H9 (cell line): Measurements from ENCODE around the gene SYT11. TPM values are rescaled to one million over a fixed set of nuclear protein-coding genes. Genes with fewer than 3 reads are reported as not detected.
A peak's percentile ranks its signal among the peaks of the same experiment; 100 is the strongest.

Source experiments
- DNase-seq: peaks from one replicate; pipeline ENCODE4 v3.0.0-alpha.2; 2017
- H2AFZ ChIP-seq: one replicate; pipeline ENCODE4 v1.6.1; 2013; ENCODE audit warnings: mild to moderate bottlenecking, low read length, control low read depth, moderate library complexity
- H2AK5ac ChIP-seq: 2 replicates; pipeline ENCODE4 v1.6.1; 2013; ENCODE audit warnings: low read length, control low read depth, mixed read lengths; ENCODE audit not compliant: insufficient read length
- H2BK120ac ChIP-seq: one replicate; pipeline ENCODE4 v1.6.1; 2013; ENCODE audit warnings: low read depth, mild to moderate bottlenecking, low read length, control low read depth, inconsistent platforms; ENCODE audit not compliant: poor library complexity, severe bottlenecking
- H2BK12ac ChIP-seq: 2 replicates; pipeline ENCODE4 v1.6.1; 2013; ENCODE audit warnings: low read length, control low read depth, mixed read lengths, low read depth; ENCODE audit not compliant: insufficient read length
- H2BK15ac ChIP-seq: 2 replicates; pipeline ENCODE4 v1.6.1; 2013; ENCODE audit warnings: low read depth, low read length, control low read depth
- H2BK20ac ChIP-seq: one replicate; pipeline ENCODE4 v1.6.1; 2013; ENCODE audit warnings: low read depth, mild to moderate bottlenecking, low read length, control low read depth, inconsistent platforms; ENCODE audit not compliant: poor library complexity, severe bottlenecking
- H2BK5ac ChIP-seq: 2 replicates; pipeline ENCODE4 v1.6.1; 2013; ENCODE audit warnings: low read length, control low read depth, mixed read lengths; ENCODE audit not compliant: insufficient read length
- H3K14ac ChIP-seq: 2 replicates; pipeline ENCODE4 v1.6.1; 2013; ENCODE audit warnings: low read length, control low read depth; ENCODE audit not compliant: insufficient read depth
- H3K18ac ChIP-seq: 2 replicates; pipeline ENCODE4 v1.6.1; 2013; ENCODE audit warnings: low read depth, mild to moderate bottlenecking, mixed read lengths, low read length, control low read depth; ENCODE audit not compliant: insufficient read length
- H3K23ac ChIP-seq: 2 replicates; pipeline ENCODE4 v1.6.1; 2013; ENCODE audit warnings: low read length, control low read depth, mixed read lengths, low read depth; ENCODE audit not compliant: insufficient read length
- H3K23me2 ChIP-seq: 2 replicates; pipeline ENCODE4 v1.6.1; 2013; ENCODE audit warnings: low read depth, mild to moderate bottlenecking, mixed read lengths, low read length, control low read depth; ENCODE audit not compliant: insufficient read length, poor library complexity, severe bottlenecking
- H3K27ac ChIP-seq: 2 replicates; pipeline ENCODE4 v1.5.1; 2013; ENCODE audit warnings: low read length, control low read depth, mixed read lengths, low read depth; ENCODE audit not compliant: insufficient read length
- H3K27me3 ChIP-seq: 2 replicates; pipeline ENCODE4 v1.6.1; 2013; ENCODE audit warnings: low read length, control low read depth, inconsistent platforms; ENCODE audit not compliant: insufficient read depth
- H3K4ac ChIP-seq: 2 replicates; pipeline ENCODE4 v1.6.1; 2013; ENCODE audit warnings: low read depth, mild to moderate bottlenecking, control low read depth, inconsistent platforms, low read length, moderate library complexity
- H3K4me1 ChIP-seq: 2 replicates; pipeline ENCODE4 v1.6.1; 2013; ENCODE audit warnings: low read length, control low read depth, inconsistent platforms; ENCODE audit not compliant: insufficient read depth
- H3K4me2 ChIP-seq: 2 replicates; pipeline ENCODE4 v1.6.1; 2013; ENCODE audit warnings: low read length, control low read depth, mixed read lengths; ENCODE audit not compliant: insufficient read length, insufficient read depth
- H3K56ac ChIP-seq: 2 replicates; pipeline ENCODE4 v1.6.1; 2013; ENCODE audit warnings: low read depth, mild to moderate bottlenecking, mixed read lengths, low read length, control low read depth; ENCODE audit not compliant: insufficient read length
- H3K79me1 ChIP-seq: 2 replicates; pipeline ENCODE4 v1.6.1; 2013; ENCODE audit warnings: low read depth, mild to moderate bottlenecking, moderate library complexity, low read length, control low read depth, inconsistent platforms; ENCODE audit not compliant: insufficient read depth, poor library complexity, severe bottlenecking
- H3K79me2 ChIP-seq: 2 replicates; pipeline ENCODE4 v1.6.1; 2013; ENCODE audit warnings: low read length, control low read depth, inconsistent platforms; ENCODE audit not compliant: insufficient read depth
- H3K9ac ChIP-seq: 2 replicates; pipeline ENCODE4 v1.6.1; 2013; ENCODE audit warnings: low read length, control low read depth, mixed read lengths; ENCODE audit not compliant: insufficient read length; ENCODE audit errors: extremely low read depth
- H3K9me3 ChIP-seq: one replicate; pipeline ENCODE4 v1.6.1; 2013; ENCODE audit warnings: low read depth, low read length, inconsistent platforms; ENCODE audit not compliant: control insufficient read depth
- H3T11ph ChIP-seq: one replicate; pipeline ENCODE4 v1.6.1; 2013; ENCODE audit warnings: mild to moderate bottlenecking, low read length, control low read depth, inconsistent platforms
- H4K20me1 ChIP-seq: one replicate; pipeline ENCODE4 v1.6.1; 2013; ENCODE audit not compliant: control insufficient read depth, insufficient read length, insufficient read depth
- H4K5ac ChIP-seq: 2 replicates; pipeline ENCODE4 v1.6.1; 2013; ENCODE audit warnings: low read depth, mild to moderate bottlenecking, mixed read lengths, low read length, control low read depth; ENCODE audit not compliant: insufficient read length
- H4K8ac ChIP-seq: replicated peaks from 2 replicates; pipeline ENCODE4 v1.6.1; 2013; ENCODE audit warnings: low read length, control low read depth, mixed read lengths, low read depth; ENCODE audit not compliant: insufficient read length
- H4K91ac ChIP-seq: 2 replicates; pipeline ENCODE4 v1.6.1; 2013; ENCODE audit warnings: low read depth, mild to moderate bottlenecking, moderate library complexity, mixed read lengths, low read length, control low read depth; ENCODE audit not compliant: insufficient read length
- H3K27ac Mint-ChIP-seq, 3 experiments: 2 replicates in 2 of 3; 3 replicates in 1 of 3; pipeline ENCODE4 v1.8.0; 2020 to 2021; ENCODE audit warnings: mixed read lengths in 3 of 3, mild to moderate bottlenecking in 1 of 3, moderate library complexity in 1 of 3
- H3K27me3 Mint-ChIP-seq: 2 replicates; pipeline ENCODE4 v1.8.0; 2021; ENCODE audit warnings: low read depth, mild to moderate bottlenecking, moderate library complexity, mixed read lengths
- H3K36me3 Mint-ChIP-seq, 3 experiments: 2 replicates in 2 of 3; 3 replicates in 1 of 3; pipeline ENCODE4 v1.8.0; 2020 to 2021; ENCODE audit warnings: low read depth in 3 of 3, mixed read lengths in 3 of 3; ENCODE audit not compliant: insufficient read depth in 1 of 3
- H3K4me1 Mint-ChIP-seq, 2 experiments: 2 replicates each; pipeline ENCODE4 v1.8.0; 2020; ENCODE audit warnings: mixed read lengths in 2 of 2
- H3K4me3 Mint-ChIP-seq, 2 experiments: 2 replicates in 1 of 2; 3 replicates in 1 of 2; pipeline ENCODE4 v1.8.0; 2020 to 2021; ENCODE audit warnings: mild to moderate bottlenecking in 2 of 2, mixed read lengths in 2 of 2, moderate library complexity in 1 of 2
- H3K9me3 Mint-ChIP-seq, 2 experiments: 2 replicates in 1 of 2; 3 replicates in 1 of 2; pipeline ENCODE4 v1.8.0; 2020; ENCODE audit warnings: mild to moderate bottlenecking in 2 of 2, mixed read lengths in 2 of 2, moderate library complexity in 1 of 2
- WGBS: extraction: QIAGEN DNeasy Blood & Tissue Kit; methylation state at CpG from one replicate; pipeline ENCODE4 v1.1.7; 2013; ENCODE audit warnings: missing lambda C conversion rate, low lambda C conversion rate, mixed read lengths; ENCODE audit not compliant: insufficient read length; ENCODE audit errors: extremely low coverage; 5-methylcytosine and 5-hydroxymethylcytosine counted together
- total RNA-seq: library from RNA; stranded (reverse); gene quantifications from 2 replicates; pipeline ENCODE4 v1.2.1, GENCODE V29; 2021
- TF ChIP-seq, protein P1 (sequence below): fragments of 200-600 bp; sonication (generic); conservative IDR thresholded peaks from 3 replicates; pipeline ENCODE4 v1.8.0; 2021; ENCODE audit warnings: antibody characterized with exemption, mild to moderate bottlenecking

The SYT11 gene
- total RNA-seq, 1 experiment from 2014 or later: 0.28 TPM

DNA sequence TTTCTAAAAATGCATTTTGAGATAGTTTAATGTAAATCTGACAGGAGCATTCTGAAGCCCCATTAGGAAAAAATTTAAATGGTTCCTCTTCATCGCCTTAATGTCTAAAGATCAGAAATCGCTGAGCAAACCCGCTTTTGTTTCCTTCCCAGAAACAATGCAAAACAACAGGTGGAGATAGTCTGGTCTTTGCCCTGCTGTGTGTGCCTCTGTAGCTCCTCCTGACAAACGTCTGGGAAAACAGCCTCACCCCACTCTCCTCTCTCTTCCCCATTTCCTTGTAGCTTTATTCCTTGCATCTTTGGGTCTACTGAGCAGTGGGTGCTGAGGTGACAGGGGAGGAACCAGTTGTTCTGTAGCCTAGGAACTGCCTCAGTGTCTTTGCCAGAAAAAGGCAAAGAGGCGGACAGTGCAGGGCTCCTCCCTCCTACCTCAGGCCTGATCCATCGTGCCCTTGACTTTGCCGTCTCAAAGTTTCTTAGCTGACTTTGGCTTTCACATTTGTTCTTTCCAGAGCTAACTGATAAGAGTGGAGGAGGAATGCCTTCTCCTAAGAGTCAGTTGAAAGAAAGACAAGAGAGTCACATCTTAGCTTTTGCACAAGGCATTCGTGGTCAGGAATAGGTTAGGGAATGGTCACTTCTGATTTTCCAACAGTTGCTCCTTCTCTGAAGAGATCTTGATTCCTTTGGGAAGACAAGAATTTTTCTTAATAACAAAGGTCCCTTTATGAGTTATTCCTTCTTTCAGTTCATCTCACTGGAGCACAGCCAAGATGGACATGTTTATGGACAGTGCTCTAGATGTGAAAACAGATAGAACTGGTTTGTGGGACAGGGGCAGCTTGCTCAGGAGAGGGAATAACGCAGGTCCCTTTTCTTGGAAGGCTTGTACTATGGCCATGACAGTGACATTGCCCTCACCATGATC is 24.9 kb downstream of the SYT11 start:
- H4K5ac ChIP-seq: no peak overlapping the region
- no peak overlapping the region for H2BK20ac ChIP-seq
- TF ChIP-seq, protein P1, sequence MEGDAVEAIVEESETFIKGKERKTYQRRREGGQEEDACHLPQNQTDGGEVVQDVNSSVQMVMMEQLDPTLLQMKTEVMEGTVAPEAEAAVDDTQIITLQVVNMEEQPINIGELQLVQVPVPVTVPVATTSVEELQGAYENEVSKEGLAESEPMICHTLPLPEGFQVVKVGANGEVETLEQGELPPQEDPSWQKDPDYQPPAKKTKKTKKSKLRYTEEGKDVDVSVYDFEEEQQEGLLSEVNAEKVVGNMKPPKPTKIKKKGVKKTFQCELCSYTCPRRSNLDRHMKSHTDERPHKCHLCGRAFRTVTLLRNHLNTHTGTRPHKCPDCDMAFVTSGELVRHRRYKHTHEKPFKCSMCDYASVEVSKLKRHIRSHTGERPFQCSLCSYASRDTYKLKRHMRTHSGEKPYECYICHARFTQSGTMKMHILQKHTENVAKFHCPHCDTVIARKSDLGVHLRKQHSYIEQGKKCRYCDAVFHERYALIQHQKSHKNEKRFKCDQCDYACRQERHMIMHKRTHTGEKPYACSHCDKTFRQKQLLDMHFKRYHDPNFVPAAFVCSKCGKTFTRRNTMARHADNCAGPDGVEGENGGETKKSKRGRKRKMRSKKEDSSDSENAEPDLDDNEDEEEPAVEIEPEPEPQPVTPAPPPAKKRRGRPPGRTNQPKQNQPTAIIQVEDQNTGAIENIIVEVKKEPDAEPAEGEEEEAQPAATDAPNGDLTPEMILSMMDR: no peak
- H3K4ac ChIP-seq: no peak overlapping the region
- no CpG with 5 or more reads among the region's 9 CpGs for WGBS
- H3K27me3 ChIP-seq: no peaks in the 10 kb centered on the region
- Mint-ChIP-seq H3K9me3 (no peaks in the 10 kb centered on the region), H3K27me3 (peaks cover 3% of the 10 kb centered on the region; the same call in 1 of the 2 replicates), H3K4me3 (no peak overlapping the region), H3K4me1 (peaks cover 8% of the 10 kb centered on the region in 2 experiments), H3K27ac (peak overlapping the region in 1 of 3 experiments; percentile 73; a peak in 1 of 7 replicates), H3K36me3 (no peaks in the 10 kb centered on the region)
- no peaks in the 10 kb centered on the region for H4K20me1 ChIP-seq
- no peaks in the 10 kb centered on the region for H3K79me2 ChIP-seq
- no peak overlapping the region for H4K8ac ChIP-seq
- H2AFZ ChIP-seq: no peak overlapping the region
- H2BK12ac ChIP-seq: no peak overlapping the region
- no peaks in the 10 kb centered on the region for H3K4me1 ChIP-seq
- no peaks in the 10 kb centered on the region for H3K23me2 ChIP-seq
- no peak overlapping the region for H3K56ac ChIP-seq
- H3K79me1 ChIP-seq: no peaks in the 10 kb centered on the region
- H3T11ph ChIP-seq: no peak overlapping the region
- H2BK15ac ChIP-seq: no peak overlapping the region
- no peak overlapping the region for H3K4me2 ChIP-seq
- H3K9me3 ChIP-seq: no peaks in the 10 kb centered on the region
- H2AK5ac ChIP-seq: no peak overlapping the region
- H3K9ac ChIP-seq: no peak overlapping the region
- DNase-seq: no peak
- H4K91ac ChIP-seq: no peak overlapping the region
- H3K27ac ChIP-seq: no peak overlapping the region
- H2BK120ac ChIP-seq: no peak overlapping the region
- no peak overlapping the region for H2BK5ac ChIP-seq
- H3K18ac ChIP-seq: no peak overlapping the region
- no peak overlapping the region for H3K23ac ChIP-seq
- no peak overlapping the region for H3K14ac ChIP-seq
